ENCODE measurements around the gene CFD.
"Not testable (repeated sequence)": the region's sequence is repeated elsewhere in the genome, so short reads cannot be mapped to it uniquely, and the experiment has no call there.

Gene CFD

DNA sequence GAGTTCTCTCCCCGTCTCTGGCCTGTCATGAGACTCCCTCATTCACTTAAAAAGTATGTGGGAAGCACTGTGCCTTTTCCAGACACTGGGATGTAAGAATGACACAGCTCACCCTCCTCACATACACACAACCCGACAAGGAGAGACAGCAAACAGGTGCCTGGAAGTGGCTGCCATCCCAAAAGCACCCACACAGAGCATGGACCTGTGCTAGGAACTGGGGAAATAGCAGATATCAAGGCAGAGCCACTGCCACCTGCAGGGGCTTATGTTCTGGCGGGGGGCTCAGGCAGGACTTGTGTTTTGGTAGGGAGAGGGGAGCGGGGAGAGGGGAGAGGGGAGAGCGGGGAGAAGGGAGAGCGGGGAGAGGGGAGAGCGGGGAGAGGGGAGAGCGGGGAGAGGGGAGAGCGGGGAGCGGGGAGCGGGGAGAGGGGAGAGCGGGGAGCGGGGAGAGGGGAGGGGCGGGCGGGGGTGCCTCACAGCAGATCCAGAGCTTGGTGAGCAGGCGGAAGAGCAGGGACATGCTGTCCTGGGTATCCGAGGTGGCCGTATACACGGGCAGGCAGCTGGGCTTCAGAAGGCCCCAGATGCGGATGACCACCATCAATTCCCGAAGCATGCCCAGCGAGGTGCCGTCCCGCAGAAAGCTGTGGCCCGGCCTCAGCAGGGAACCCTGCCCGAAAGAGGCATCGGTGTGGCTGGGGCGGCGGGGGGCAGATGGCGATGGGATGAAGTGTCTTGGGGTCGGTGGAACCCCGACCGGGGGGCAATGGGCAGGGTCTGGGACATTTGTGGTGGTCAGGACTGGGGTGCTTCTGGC lies 12.2 kb downstream of the CFD start:
- DNase-seq (ENCODE audit: low read depth): no peak

DNA sequence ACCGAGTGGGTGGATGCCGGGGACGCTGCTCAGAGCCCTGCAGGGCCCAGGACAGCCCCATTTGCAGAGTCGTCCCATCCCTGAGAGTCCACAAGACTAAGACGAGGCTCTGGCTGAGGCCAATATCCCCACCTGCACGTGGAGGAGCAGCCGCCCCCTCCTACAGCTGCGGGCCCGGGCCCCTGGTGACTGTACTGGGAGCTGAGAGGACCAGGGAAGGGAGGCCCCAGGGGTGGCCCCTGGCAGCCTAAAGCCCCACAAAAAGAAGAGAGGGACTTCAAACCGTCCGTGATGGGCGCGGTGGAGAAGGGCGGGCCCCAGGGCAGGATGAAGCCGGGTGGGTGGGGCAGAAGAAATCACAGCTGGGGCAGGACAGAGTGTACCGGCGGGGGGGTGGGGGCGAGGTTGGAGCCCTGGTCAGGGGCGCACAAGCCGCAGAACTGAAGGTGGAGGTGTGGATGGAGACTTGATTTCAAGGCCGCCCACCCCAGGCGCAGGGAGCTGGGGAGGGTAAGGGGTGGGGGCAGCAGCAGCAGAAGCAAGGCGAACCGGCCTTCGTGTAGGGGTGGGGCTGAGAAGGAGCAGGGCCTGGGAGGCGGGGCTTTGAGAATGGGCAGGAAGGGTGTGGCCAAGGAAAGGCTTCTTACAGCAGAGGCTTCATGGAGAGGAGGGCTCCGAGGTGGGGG lies 12.9 kb downstream of the CFD start:
- DNase-seq (ENCODE audit: low read depth): peak; percentile 78

DNA sequence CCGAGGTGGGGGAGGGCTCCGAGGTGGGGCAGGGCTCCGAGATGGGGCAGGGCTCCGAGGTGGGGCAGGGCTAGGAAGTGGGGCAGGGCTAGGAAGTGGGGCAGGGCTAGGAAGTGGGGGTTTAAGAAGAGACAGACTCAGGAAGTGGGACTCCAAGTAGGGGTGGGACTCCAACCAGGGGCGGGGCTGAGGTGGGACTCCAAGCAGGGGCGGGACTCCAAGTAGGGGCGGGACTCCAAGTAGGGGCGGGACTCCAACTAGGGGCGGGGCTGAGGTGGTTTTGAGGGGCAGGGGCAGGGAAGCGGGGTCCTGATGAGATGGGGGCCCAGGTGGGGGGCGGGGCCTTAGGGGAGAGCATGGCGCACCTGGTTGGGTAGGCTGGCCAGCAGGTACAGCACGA lies 13.6 kb downstream of the CFD start:
- peak; percentile 76 for DNase-seq (ENCODE audit: low read depth)

DNA sequence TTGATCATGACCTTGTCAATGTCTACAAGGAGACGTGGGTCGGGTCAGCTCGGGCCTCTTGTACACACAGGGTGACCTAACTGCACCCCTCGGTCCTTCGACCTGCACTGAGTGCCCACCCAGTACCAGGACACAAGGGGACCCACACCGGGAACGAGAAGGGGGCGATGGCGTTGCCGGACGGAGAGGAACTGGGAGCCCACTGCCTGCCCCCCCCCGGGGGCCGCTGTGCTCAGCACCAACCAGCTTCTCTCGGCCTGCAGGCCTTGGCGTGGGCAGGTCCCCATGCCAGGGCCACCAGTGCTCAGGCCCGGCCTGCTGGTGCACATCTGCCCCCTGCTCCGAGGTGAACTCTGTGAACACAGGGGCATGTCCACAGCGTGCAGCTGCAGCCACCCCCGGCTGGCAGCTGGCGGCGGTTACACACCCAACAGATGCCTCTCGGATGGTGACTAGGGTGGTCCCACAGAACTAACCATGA lies 14.1 kb downstream of the CFD start:
- DNase-seq (ENCODE audit: low read depth): no peak

DNA sequence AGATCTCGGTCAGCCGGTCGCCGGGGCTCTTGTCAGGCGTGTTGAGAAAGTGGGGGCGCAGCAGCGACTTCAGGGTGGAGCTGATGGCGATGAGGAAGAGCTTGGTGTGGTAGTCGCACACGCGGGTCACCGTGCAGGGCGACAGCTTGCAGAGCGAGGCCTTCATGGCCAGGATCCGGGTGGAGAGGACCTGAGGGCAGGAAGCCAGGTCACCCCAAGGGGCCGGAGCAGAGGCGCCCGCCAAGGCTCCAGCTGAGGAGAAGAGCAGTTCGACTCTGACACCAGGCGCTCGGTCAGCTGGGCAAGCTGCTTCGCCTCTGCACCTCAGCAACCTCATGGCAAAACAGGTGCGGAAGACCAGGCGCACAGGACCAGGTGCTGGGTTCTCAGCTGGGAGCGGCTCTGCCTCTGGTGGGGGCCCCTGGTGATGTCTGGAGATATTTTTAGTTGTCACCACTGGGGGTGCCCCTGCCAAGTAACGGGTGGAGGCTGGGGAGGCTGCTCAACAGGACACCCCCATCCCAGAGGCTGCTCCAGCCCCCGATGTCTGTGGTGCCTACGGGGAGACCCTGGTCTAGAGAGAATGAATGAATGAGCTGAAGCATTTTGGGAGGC lies 15.9 kb downstream of the CFD start:
- DNase-seq (ENCODE audit: low read depth): no peak

DNA sequence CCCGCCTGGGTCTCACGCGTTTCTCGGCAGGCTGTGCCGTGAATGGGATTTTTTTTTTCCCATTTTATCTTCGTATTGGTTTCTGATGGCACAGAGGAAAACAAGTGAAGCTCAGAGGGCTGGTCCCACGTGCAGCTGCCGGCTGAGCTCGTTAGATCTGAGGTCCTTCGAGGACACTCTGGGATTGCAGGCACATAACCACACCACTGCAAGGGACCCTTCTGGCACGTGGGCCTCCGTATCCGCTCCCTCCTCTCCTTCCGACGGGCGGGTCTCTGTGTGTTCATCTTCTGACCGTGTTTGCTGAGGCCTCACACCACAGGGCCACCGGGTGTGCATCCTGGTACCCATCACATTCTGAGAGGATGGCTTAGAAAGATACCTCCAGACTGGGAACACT lies 16.6 kb downstream of the CFD start:
- DNase-seq (ENCODE audit: low read depth): no peak

DNA sequence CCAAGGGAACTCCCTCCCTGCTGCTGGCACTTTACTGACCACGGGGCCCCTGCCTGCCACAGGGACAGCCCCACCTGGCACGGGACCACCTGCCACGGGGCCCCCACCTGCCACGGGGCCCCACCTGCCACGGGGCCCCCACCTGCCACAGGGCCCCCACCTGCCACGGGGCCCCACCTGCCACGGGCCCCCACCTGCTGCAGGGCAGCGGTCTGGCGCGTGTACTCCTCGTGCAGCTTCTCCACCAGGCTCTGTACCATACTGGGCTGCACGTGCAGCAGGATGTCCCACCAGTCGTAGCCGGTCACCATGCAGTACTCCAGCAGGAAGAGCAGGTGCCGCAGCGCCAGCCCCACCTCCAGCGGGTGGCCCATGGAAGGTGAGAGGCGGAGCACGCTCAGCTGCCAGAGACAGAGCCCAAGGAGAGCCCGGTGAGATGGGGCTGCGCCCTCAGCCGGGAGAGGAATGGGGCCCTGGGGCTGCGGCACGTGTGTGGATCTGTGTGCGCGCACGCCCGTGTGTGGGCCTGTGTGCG lies 17.4 kb downstream of the CFD start:
- DNase-seq (ENCODE audit: low read depth): no peak

DNA sequence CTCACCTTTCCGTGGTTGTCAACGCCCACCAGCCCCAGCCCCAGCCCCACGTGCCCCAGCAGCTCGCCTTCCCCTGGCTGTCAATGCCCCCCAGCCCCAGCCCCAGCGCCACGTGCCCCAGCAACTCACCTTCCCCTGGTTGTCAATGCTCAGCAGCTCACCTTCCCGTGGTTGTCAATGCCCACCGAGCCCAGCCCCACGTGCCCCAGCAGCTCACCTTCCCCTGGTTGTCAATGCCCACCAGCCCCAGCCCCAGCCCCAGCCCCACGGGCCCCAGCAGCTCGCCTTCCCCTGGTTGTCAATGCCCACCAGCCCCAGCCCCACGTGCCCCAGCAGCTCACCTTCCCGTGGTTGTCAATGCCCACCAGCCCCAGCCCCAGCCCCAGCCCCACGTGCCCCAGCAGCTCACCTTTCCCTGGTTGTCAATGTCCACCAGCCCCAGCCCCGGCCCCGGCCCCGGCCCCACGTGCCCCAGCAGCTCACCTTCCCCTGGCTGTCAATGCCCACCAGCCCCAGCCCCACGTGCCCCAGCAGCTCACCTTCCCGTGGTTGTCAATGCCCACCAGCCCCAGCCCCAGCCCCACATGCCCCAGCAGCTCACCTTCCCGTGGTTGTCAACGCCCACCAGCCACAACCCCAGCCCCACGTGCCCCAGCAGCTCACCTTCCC lies 18.7 kb downstream of the CFD start:
- DNase-seq (ENCODE audit: low read depth): not testable (repeated sequence)

DNA sequence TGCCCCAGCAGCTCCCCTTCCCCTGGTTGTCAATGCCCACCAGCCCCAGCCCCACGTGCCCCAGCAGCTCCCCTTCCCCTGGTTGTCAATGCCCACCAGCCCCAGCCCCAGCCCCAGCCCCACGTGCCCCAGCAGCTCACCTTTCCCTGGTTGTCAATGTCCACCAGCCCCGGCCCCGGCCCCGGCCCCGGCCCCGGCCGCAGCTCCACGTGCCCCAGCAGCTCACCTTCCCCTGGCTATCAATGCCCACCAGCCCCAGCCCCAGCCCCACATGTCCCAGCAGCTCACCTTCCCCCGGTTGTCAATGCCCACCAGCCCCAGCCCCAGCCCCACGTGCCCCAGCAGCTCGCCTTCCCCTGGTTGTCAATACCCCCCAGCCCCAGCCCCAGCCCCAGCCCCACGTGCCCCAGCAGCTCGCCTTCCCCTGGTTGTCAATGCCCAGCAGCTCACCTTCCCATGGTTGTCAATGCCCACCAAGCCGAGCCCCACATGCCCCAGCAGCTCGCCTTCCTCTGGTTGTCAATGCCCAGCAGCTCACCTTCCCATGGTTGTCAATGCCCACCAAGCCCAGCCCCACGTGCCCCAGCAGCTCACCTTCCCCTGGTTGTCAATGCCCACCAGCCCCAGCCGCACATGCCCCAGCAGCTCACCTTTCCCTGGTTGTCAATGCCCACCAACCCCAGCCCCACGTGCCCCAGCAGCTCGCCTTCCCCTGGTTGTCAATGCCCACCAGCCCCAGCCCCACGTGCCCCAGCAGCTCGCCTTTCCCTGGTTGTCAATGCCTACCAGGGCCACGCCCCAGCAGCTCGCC lies 19.5 kb downstream of the CFD start:
- not testable (repeated sequence) for DNase-seq (ENCODE audit: low read depth)

DNA sequence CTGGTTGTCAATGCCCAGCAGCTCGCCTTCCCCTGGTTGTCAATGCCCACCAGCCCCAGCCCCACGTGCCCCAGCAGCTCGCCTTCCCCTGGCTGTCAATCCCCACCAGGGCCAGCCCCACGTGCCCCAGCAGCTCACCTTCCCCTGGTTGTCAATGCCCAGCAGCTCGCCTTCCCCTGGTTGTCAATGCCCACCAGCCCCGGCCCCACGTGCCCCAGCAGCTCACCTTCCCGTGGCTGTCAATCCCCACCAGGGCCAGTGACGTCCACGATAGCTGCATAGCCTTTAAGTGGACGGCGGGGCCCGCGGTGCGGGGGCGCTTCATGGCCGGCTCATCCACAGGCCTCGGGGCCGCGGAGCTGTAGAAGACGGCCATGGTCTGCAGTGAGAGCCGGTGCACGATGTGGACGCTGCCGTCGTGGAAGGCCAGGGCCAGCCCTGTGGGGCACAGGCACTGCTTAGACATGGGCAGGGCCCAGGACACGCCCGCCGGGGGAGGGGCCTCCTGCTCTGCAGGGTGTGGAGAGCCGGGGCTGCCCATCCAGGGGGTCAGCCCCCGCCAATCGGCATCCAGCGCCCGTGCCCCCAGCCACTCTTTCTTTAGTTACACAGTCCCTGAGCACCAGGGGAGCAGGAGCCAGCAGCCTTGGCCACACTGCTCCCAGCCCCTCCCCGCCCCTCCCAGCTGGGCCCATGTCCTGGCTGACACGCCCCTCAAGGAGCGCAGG lies 20.4 kb downstream of the CFD start:
- no peak for DNase-seq (ENCODE audit: low read depth)

DNA sequence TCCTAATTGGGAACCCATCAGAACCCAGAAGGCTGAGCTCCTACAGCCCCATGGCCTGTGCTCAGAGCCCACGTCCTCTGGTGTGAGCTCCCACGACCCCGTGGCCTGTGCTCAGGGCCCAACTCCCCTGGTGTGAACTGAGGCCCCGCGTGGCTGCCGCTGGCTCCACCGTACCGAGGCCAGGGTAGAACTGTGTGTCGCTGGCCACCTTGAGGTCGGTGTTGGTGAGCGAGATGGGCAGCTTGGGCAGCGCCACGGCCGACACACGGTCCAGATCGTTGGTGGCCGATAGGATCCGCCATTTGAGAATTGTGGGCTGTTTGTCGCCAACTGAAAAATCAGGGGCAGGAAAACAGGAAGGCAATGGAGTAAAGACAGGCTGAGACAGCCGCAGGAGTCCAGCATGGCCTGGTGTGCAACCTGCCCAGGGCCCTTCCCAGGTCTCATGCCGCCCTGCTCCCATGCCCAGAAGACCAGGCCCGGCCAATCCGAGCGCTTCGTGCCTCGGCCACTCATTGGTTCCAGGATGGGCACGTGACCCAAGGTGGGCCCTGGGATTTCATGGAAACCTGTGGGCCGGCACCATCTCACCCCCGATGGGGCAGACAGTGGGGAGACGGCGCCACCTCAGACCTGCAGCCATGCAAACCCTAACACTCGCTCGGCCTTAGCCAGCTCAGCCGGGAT lies 22.1 kb downstream of the CFD start:
- no peak for DNase-seq (ENCODE audit: low read depth)

DNA sequence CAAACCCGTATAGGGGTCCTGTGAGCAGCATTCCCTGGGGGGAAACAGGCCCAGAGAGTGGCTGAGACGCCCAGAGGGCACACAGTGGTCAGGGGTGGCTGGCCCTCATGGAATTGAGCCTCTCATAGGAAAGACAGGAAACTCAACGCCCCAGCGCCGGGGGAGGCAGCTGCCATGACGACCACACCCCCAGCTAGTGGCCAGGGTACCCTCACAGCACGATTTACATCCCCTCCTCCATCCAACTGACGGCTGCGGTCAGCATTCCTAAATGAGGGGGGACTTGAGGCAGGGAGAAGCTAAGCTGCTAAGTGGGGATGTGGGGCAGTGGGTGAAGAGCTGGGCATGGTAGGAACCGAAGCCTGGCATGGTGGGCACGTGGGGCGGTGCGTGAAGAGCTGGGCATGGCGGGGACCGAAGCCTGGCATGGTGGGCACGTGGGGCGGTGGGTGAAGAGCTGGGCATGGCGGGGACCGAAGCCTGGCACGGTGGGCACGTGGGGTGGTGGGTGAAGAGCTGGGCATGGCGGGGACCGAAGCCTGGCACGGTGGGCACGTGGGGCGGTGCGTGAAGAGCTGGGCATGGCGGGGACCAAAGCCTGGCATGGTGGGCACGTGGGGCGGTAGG lies 23.5 kb downstream of the CFD start:
- no peak for DNase-seq (ENCODE audit: low read depth)

DNA sequence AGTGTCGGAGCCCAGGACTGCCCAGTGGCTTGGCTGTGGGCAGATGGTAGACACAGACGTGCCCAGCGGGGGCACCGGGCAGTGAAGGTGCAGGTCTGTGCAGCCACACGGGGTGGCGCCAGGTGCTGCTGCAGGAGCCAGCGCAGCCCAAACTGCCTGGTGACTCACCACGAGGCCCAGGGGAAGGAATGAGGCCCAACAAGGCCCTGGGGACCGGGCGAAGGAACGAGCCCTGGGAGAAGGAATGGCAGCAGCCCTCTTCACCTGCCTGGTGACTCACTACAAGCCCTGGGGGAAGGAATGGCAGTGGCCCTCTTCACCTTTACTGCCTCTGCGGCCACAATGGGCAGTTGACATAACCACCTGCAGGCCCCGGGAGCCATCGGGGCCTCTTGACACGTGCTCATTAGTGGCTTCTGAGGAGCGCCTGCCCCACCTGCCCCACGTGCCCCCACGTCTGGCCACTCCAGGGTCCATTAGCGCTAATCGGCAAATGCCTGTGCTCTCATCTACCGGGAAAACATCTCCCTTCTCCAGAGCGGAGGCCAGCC lies 24.3 kb downstream of the CFD start:
- no peak for DNase-seq (ENCODE audit: low read depth)

DNA sequence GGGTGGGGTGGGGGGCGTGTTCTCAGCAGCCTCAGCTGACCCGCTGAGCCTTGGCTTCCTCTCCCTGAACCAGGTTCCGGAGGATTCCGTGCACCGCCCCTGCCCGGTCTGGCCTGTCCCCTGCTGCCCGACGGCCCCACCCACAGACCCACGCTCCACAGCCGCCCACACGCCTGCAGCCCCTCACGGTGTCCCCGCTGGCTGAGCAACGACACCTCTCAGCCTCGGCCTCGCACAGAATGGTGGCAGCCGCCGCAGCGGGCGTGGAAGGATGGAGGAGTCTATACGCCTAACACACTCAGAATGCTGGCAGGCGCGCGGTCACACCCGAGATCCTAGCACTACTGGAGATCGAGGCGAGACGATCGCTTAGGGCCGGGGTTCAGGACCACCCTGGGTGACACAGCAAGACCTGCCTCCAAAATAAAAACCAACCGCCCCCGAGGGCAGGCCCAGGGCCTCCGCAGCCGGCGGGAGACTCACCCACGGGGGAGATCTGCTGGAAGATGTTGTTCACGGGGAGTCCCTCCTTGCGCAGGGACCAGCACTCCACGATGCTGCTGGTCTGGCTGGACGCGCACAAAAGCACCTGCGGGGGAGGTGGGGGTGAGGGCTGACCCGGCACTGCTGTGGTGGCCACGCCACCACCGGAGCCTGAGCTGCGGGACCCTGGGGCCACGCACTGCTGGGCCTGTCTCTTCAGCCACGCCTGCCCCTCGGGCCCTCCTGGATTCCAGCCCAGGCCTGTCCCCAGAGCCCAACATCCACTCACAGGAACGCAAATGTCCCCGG lies 25.2 kb downstream of the CFD start:
- DNase-seq (ENCODE audit: low read depth): no peak

DNA sequence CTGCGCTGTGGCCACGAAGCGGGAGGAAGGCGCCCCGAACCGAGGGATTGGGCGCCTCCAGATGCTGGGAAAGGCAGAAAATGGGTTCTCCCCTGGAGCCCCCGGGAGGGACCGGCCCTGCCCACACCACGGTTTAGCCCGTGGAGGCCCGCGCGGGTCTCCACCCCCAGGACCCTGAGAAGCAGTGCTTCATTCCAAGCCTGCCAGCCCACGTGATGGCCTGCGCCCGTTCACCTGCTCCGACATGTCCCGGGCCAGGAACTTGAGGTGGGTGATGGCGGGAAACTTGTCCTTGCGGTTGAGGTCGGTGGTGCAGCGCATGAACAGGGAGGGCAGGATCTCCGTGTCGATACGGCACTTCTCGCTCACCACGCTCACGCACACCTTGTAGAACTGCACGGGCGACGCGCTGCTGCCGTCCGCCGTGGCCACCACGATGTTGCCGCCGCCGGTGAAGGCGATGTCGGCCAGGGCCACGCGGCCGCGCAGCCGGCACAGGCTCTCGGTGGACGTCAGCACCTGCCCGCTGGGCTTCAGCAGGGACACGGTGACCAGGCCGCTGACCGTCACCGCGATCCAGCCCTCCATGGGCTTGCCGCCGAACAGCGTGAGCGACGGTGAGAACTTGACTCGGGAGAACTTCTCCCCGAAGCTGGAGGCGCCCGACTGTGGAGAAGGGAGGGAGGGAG lies 26.2 kb downstream of the CFD start:
- DNase-seq (ENCODE audit: low read depth): no peak

DNA sequence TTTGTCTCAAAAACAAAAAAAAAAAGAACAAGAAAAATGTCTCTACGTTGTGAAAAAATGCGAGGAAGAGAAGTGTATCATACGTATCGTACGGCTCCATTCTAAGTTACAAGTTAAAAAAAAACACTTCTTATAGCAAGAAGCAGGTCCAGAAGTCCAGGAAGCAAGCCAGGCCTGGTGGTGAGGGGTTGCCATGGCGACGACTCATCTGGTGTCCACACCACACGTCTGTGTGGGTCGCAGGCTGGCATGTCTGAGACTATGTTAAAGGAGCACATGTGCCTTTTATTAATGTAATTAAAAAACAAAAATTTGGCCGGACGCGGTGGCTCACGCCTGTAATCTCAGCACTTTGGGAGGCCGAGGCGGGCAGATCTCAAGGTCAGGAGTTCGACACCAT lies 27.6 kb downstream of the CFD start:
- no peak for DNase-seq (ENCODE audit: low read depth)

DNA sequence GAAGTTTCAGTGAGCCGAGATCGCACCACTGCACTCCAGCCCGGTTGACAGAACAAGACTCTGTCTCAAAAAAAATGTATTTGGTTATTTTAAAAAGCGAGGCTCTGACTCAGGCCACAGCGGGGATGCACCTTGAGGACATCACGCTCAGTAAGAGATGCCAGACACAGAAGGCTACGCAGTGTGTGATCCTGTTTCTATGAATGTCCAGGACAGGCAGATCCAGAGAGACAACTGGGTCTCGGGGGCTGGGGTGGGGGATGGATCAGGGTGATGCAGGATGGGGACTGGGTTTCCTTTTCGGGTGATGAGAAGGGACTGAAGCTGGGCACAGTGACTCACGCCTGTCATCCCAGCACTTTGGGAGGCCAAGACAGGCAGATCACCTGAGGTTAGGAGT lies 28.1 kb downstream of the CFD start:
- DNase-seq (ENCODE audit: low read depth): no peak
